Measurements from ENCODE around the gene RNF212. TPM values are rescaled to one million over a fixed set of nuclear protein-coding genes. Genes with fewer than 3 reads are reported as not detected.
A peak's percentile ranks its signal among the peaks of the same experiment; 100 is the strongest.

Gene RNF212
- total RNA-seq, 2 experiments from 2014 or later = 2.4 to 5.6 TPM

DNA sequence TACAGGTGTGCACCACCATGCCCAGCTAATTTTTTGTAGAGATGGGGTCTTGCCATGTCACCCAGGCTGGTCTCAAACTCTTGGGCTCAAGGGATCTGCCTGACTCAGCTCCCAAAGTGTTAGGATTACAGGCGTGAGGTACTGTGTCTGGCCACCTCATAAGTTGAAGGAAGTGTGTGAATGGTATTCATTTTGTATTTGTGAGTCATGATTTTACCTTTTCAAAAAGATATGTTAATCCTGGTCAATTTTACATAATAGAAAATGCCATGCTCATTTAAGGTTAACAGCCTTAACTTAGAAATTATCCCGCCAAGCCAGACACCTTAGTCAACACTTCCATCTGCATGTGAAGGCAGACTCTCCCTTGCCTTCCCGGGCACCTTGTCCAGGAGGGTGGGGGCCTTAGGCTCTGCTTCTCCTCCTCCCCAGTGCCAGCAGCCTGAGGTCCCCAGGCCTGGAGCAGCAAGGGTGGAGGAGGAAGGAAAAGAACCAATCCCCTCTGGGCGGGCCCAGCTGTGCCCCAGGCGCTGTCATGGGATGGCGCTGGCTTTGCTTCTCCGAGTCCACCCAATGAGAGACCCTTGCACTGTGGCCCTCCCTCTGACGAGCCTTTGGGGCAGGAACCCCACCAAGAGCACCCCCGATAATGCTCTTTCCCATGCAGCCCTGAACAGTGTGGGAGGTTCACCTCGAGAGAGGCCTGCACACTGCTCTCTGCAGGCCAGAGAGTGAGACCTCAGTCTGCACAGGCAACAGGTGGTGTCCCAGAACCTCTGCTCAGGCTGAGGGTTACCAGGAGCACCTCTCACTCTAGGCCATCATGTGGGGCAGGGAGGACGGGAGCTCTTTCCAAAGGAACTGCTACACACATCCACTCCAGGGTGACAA is 37.3 kb downstream of the RNF212 start:
- Mint-ChIP-seq H3K4me3 (no peak overlapping the region), H3K9me3 (ENCODE audit: low read depth) (no peaks in the 10 kb centered on the region), H3K27ac (no peak overlapping the region), H3K4me1 (peaks cover 11% of the 10 kb centered on the region), H3K27me3 (peaks cover 12% of the 10 kb centered on the region), H3K36me3 (ENCODE audit: low read depth) (no peaks in the 10 kb centered on the region)
- ATAC-seq = no peak
- ChIA-PET POLR2A (no interaction called here), CTCF (interaction anchor here (1.2 kb wide), 1 partner anchor 22 kb away, joined by 4 read pairs; no protein-coding TSS in a partner anchor)
- no peak for DNase-seq
- intact Hi-C loops (cut with DNase I, micrococcal nuclease) = no loop called here

GRCh38 chr4:1075225-1075624 is 38.1 kb downstream of the RNF212 start:
- H3K27me3 Mint-ChIP-seq = peaks cover 12% of the 10 kb centered on the region
- no peaks in the 10 kb centered on the region for H3K36me3 Mint-ChIP-seq (ENCODE audit: low read depth)
- H3K4me1 Mint-ChIP-seq = peaks cover 10% of the 10 kb centered on the region
- H3K9me3 Mint-ChIP-seq (ENCODE audit: low read depth) = no peaks in the 10 kb centered on the region
- no peak overlapping the region for H3K27ac Mint-ChIP-seq
- intact Hi-C loops (cut with DNase I, micrococcal nuclease) = no loop called here
- ChIA-PET CTCF (interaction anchor here (1.2 kb wide), 1 partner anchor 22 kb away, joined by 4 read pairs; no protein-coding TSS in a partner anchor), POLR2A (no interaction called here)
- ATAC-seq = no peak
- no peak overlapping the region for H3K4me3 Mint-ChIP-seq
- no peak for DNase-seq

DNA sequence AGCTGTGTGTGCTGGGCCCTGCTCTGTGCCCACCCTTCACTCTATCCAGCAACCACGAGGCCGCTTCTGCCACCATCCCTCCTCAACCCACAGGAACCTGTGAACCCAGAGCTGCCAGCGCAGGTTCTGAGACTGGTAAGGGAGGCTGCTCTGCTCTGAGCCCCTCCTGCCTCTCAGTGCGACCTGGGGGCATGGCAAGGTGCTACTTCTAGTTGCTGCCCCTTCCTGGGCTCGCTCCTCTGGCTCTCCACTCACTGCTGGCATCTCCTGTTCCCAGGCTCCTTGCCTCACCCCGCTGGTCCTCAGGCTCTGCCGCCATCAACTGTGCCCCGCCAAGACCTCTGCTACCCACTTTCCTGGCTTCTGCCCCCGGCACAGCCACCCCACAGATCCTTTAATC is 39.3 kb downstream of the RNF212 start:
- POLR2A ChIA-PET = no interaction called here
- no peaks in the 10 kb centered on the region for H3K9me3 Mint-ChIP-seq (ENCODE audit: low read depth)
- peaks cover 10% of the 10 kb centered on the region for H3K27me3 Mint-ChIP-seq
- H3K4me1 Mint-ChIP-seq = peaks cover 10% of the 10 kb centered on the region
- intact Hi-C loops (cut with DNase I, micrococcal nuclease) = no loop called here
- no peak overlapping the region for H3K4me3 Mint-ChIP-seq
- ATAC-seq (no peak), DNase-seq (no peak)
- no peaks in the 10 kb centered on the region for H3K36me3 Mint-ChIP-seq (ENCODE audit: low read depth)
- CTCF ChIA-PET = interaction anchor here (0.6 to 1.1 kb wide), 3 partner anchors 16 to 38 kb away, joined by 3 to 4 read pairs (median 4); no protein-coding TSS in a partner anchor
- no peak overlapping the region for H3K27ac Mint-ChIP-seq

- DNase-seq (peak; percentile 75), ATAC-seq (peak; percentile 99)
- Mint-ChIP-seq H3K4me1 (peaks cover 10% of the 10 kb centered on the region), H3K4me3 (no peak overlapping the region), H3K36me3 (ENCODE audit: low read depth) (no peaks in the 10 kb centered on the region), H3K9me3 (ENCODE audit: low read depth) (no peaks in the 10 kb centered on the region), H3K27me3 (peaks cover 14% of the 10 kb centered on the region), H3K27ac (no peak overlapping the region)
- intact Hi-C loops (cut with DNase I, micrococcal nuclease) = no loop called here
- ChIA-PET CTCF (interaction anchor here (0.7 to 1.1 kb wide), 4 partner anchors 17 to 64 kb away, joined by 3 to 5 read pairs (median 4); no protein-coding TSS in a partner anchor), POLR2A (no interaction called here)
Observed at GRCh38 chr4:1072830-1073446, 40.4 kb downstream of the RNF212 start.

GRCh38 chr4:1069394-1069793 is 44.0 kb downstream of the RNF212 start:
- H3K4me1 Mint-ChIP-seq = peaks cover 10% of the 10 kb centered on the region
- H3K27me3 Mint-ChIP-seq = peaks cover 20% of the 10 kb centered on the region
- H3K4me3 Mint-ChIP-seq = no peak overlapping the region
- ChIA-PET POLR2A (no interaction called here), CTCF (no interaction called here)
- ATAC-seq (no peak), DNase-seq (no peak)
- H3K9me3 Mint-ChIP-seq (ENCODE audit: low read depth) = no peaks in the 10 kb centered on the region
- no peak overlapping the region for H3K27ac Mint-ChIP-seq
- intact Hi-C loops (cut with DNase I, micrococcal nuclease) = no loop called here
- no peaks in the 10 kb centered on the region for H3K36me3 Mint-ChIP-seq (ENCODE audit: low read depth)

- H3K36me3 Mint-ChIP-seq (ENCODE audit: low read depth) = peaks cover 2% of the 10 kb centered on the region
- intact Hi-C loops (cut with DNase I, micrococcal nuclease) = no loop called here
- no peak for DNase-seq
- H3K9me3 Mint-ChIP-seq (ENCODE audit: low read depth) = peaks cover 1% of the 10 kb centered on the region
- peaks cover 25% of the 10 kb centered on the region for H3K27me3 Mint-ChIP-seq
- no peak overlapping the region for H3K27ac Mint-ChIP-seq
- POLR2A ChIA-PET = no interaction called here
- ATAC-seq = no peak
- H3K4me3 Mint-ChIP-seq = no peak overlapping the region
- H3K4me1 Mint-ChIP-seq = peaks cover 15% of the 10 kb centered on the region
- CTCF ChIA-PET = no interaction called here
Observed at GRCh38 chr4:1065732-1066131, 47.6 kb downstream of the RNF212 start.

DNA sequence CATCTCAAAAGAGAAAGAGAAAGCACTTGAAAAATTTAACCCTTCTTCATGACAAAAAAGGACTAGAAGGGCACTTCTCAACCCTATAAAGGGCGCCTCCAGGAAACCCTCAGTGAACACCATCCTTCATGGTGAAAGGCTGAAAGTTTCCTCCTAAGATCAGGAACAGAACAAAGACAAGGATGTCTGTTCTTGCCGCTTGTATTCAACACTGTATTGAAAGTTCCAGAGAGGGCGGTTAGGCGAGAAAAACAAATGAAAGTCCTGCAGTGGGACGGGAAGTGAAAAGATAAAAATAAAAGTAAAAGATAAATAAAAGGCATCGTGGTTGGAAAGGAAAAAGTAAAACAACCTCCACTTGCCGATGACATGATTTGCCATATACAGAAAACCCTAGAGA is 50.9 kb downstream of the RNF212 start:
- no peak overlapping the region for H3K27ac Mint-ChIP-seq
- peak; percentile 78 for ATAC-seq

DNA sequence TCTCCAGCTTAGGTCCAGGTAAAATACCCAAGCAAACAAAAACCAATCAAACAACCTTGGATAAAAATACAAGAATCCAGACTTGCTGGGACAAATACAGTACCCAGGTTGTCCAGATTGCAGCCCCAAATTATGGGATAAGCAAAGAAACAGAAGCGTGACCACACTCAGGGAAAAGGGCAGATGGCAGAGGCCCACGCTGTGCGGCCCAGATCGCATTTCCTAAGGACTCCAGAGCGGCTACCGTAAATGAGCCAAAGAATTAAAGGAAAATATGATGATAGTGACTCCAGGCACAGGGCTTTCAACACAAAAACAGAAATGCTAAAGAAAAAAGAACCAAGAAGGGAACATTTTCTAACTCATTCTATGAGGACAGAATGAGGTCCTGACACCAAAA is 51.6 kb downstream of the RNF212 start:
- DNase-seq (no peak), ATAC-seq (no peak)
- peaks cover 17% of the 10 kb centered on the region for H3K27me3 Mint-ChIP-seq
- H3K36me3 Mint-ChIP-seq (ENCODE audit: low read depth) = peaks cover 2% of the 10 kb centered on the region
- H3K9me3 Mint-ChIP-seq (ENCODE audit: low read depth) = peaks cover 1% of the 10 kb centered on the region
- H3K27ac Mint-ChIP-seq = no peak overlapping the region
- H3K4me3 Mint-ChIP-seq = no peak overlapping the region
- intact Hi-C loops (cut with DNase I, micrococcal nuclease) = no loop called here
- H3K4me1 Mint-ChIP-seq = peaks cover 15% of the 10 kb centered on the region
- ChIA-PET POLR2A (no interaction called here), CTCF (no interaction called here)

More for the DNA sequence above, 50.9 kb downstream of the RNF212 start:
- H3K4me3 Mint-ChIP-seq = no peak overlapping the region
- peaks cover 1% of the 10 kb centered on the region for H3K9me3 Mint-ChIP-seq (ENCODE audit: low read depth)
- peaks cover 2% of the 10 kb centered on the region for H3K36me3 Mint-ChIP-seq (ENCODE audit: low read depth)
- CTCF ChIA-PET = no interaction called here
- no peak for DNase-seq
- POLR2A ChIA-PET = no interaction called here
- peaks cover 15% of the 10 kb centered on the region for H3K4me1 Mint-ChIP-seq
- peaks cover 17% of the 10 kb centered on the region for H3K27me3 Mint-ChIP-seq
- intact Hi-C loops (cut with DNase I, micrococcal nuclease) = no loop called here

GRCh38 chr4:1061056-1061700 is 52.2 kb downstream of the RNF212 start:
- Mint-ChIP-seq H3K4me3 (no peak overlapping the region), H3K27me3 (peaks cover 17% of the 10 kb centered on the region), H3K9me3 (ENCODE audit: low read depth) (peaks cover 1% of the 10 kb centered on the region), H3K36me3 (ENCODE audit: low read depth) (peaks cover 2% of the 10 kb centered on the region), H3K4me1 (peaks cover 17% of the 10 kb centered on the region), H3K27ac (no peak overlapping the region)
- DNase-seq = no peak
- intact Hi-C loops (cut with DNase I, micrococcal nuclease) = no loop called here
- ATAC-seq = no peak
- ChIA-PET CTCF (no interaction called here), POLR2A (no interaction called here)

GRCh38 chr4:1060621-1061020 is 52.7 kb downstream of the RNF212 start:
- ATAC-seq = no peak
- ChIA-PET CTCF (no interaction called here), POLR2A (no interaction called here)
- H3K27ac Mint-ChIP-seq = no peak overlapping the region
- H3K9me3 Mint-ChIP-seq (ENCODE audit: low read depth) = peaks cover 1% of the 10 kb centered on the region
- H3K36me3 Mint-ChIP-seq (ENCODE audit: low read depth) = peaks cover 2% of the 10 kb centered on the region
- intact Hi-C loops (cut with DNase I, micrococcal nuclease) = no loop called here
- H3K27me3 Mint-ChIP-seq = peaks cover 17% of the 10 kb centered on the region
- peaks cover 22% of the 10 kb centered on the region for H3K4me1 Mint-ChIP-seq
- no peak for DNase-seq
- no peak overlapping the region for H3K4me3 Mint-ChIP-seq

DNA sequence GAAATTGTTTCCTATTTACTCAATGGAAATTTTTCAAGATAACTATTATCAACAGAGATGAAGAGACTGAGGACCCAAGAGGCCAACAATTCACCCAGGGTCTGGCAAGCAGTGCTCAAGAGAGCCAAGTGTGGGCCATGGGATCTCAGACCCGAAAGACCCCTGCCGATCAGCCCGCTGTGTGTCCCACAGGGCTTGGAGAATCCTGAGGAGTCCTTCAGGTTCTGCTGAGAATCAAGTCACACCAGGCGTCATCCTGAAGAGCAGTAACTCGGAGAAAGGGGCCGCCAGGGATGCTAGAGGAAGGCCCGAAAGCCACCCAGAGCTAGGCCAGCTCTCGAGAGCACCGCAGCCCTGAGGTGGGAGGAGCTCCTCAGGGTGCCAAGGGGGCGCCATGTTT is 53.2 kb downstream of the RNF212 start:
- intact Hi-C loops (cut with DNase I, micrococcal nuclease) = no loop called here

More for the DNA sequence above, 53.2 kb downstream of the RNF212 start:
- CTCF ChIA-PET = no interaction called here
- POLR2A ChIA-PET = no interaction called here
- Mint-ChIP-seq H3K36me3 (ENCODE audit: low read depth) (peaks cover 2% of the 10 kb centered on the region), H3K4me3 (no peak overlapping the region), H3K9me3 (ENCODE audit: low read depth) (peaks cover 1% of the 10 kb centered on the region), H3K27me3 (peaks cover 17% of the 10 kb centered on the region), H3K4me1 (peaks cover 25% of the 10 kb centered on the region), H3K27ac (no peak overlapping the region)
- ATAC-seq (no peak), DNase-seq (no peak)
